HepG2 (cell line): Measurements from ENCODE around the gene SLC22A23. TPM values are rescaled to one million over a fixed set of nuclear protein-coding genes. Genes with fewer than 3 reads are reported as not detected.

Experiments
- GATAD1 ChIP-seq: IDR thresholded peaks from 2 replicates; pipeline ENCODE4 v1.6.1; 2016; ENCODE audit warnings: missing genetic modification reagents, missing compliant biosample characterization
- KDM6A ChIP-seq: IDR thresholded peaks from 2 replicates; pipeline ENCODE4 v1.6.1; 2016; ENCODE audit warnings: low read depth
- RFXANK ChIP-seq: IDR thresholded peaks from 2 replicates; pipeline ENCODE4 v1.6.1; 2016
- RFXAP ChIP-seq: sonication (generic); formaldehyde crosslinking; IDR thresholded peaks from 2 replicates; pipeline ENCODE4 v1.4.0; 2020; ENCODE audit warnings: missing genetic modification reagents, borderline replicate concordance
- YY1 ChIP-seq: IDR thresholded peaks from 2 replicates; pipeline ENCODE4 v1.6.1; 2011; ENCODE audit warnings: low read length, low read depth, moderate library complexity, mild to moderate bottlenecking; ENCODE audit not compliant: insufficient read depth, insufficient replicate concordance
- ZHX2 ChIP-seq, 2 experiments: sonication (generic) in 1 of 2; formaldehyde crosslinking in 1 of 2; IDR thresholded peaks; 2 replicates each; pipeline versions ENCODE4 v1.6.1 to v1.9.0; 2014 to 2022; ENCODE audit warnings: antibody characterized with exemption in 1 of 2, borderline replicate concordance in 1 of 2, inconsistent platforms in 1 of 2, low read depth in 1 of 2, missing genetic modification reagents in 1 of 2
- ZNF292 ChIP-seq: sonication (generic); formaldehyde crosslinking; IDR thresholded peaks from 2 replicates; pipeline ENCODE4 v1.8.1; 2022; ENCODE audit warnings: mild to moderate bottlenecking, low read depth, missing genetic modification reagents, borderline replicate concordance
- polyA plus RNA-seq, 8 experiments: library from polyadenylated mRNA; depleted of rRNA in 3 of 8; stranded (reverse) in 7 of 8; unstranded in 1 of 8; fragments of >200 nt; fragmentation: Illumina TruSeq in 4 of 8; extraction: Trizol in 4 of 8; gene quantifications; 2 replicates each; pipeline versions ENCODE4 v1.2.1 to v1.2.3, GENCODE V29; 2011 to 2016; ENCODE audit warnings: low read depth in 4 of 8, missing spikeins in 1 of 8, mixed read lengths in 1 of 8; ENCODE audit not compliant: insufficient read depth in 1 of 8
- total RNA-seq, 5 experiments: library from RNA; depleted of rRNA; stranded (reverse); fragments of >200 nt; fragmentation: Illumina TruSeq; extraction: Trizol; gene quantifications; 2 replicates each; pipeline ENCODE4 v1.2.3, GENCODE V29; 2016; ENCODE audit warnings: low read depth in 1 of 5
- TF ChIP-seq, protein P1 (sequence below): sonication (generic); formaldehyde crosslinking; IDR thresholded peaks from 2 replicates; pipeline ENCODE4 v1.4.0; 2020; ENCODE audit warnings: missing genetic modification reagents, borderline replicate concordance
- TF ChIP-seq, protein P2 (sequence below): sonication (generic); formaldehyde crosslinking; IDR thresholded peaks from 2 replicates; pipeline ENCODE4 v1.5.0; 2020; ENCODE audit warnings: mild to moderate bottlenecking, missing genetic modification reagents, borderline replicate concordance

SLC22A23 gene
- total and polyA plus RNA-seq, 2 of the 13 experiments (the other 11 are each of a cell fraction or from before 2014, with no cell fraction given), result 11.8 to 17.5 TPM

DNA sequence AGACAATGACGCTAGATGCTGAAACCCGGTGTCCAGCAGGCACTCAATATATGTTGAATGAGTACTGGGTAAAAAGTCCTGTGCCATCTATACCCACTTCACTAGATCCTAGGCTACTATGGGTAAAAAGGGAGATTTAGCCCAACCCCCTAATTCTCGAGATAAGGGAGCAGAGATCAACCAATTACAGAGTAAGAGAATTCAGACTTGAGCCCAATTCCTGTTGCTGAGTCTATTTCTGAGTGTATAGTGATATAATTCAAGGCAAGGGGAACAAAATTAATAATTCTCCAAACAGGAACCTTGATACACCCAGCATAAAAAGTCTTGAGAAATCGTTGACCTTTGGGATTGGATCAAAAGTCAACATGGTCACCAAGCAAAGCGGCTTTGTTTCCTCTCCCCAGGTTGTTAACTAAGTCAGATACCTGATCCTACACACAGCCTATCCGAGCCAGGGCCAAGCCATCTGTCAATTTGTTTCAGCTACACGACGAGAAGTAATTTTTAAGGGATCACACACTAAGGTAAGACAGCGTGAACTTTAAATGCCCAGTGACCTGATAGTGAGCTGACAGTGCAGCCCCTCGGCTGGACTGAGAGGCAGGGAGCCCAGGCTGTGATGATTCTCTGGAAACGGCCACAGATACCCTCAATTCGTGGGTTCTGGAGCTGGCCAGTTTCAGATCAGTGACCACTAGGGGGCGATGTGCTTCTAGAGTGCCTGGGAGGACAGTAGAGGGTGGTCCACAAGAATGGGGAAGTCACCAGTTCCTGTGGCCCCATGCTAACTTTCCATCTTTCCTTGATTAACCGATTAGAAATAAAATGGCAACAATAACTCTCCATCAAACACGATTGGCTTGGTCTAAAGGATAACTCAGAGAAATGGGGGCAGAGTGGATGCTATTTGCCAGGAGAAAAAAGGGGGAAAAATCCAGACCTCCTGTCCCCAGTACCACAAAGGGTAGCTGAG is 46.2 kb downstream of the SLC22A23 start (continued):
- no peak for TF ChIP-seq ZHX2 (IDR thresholded peaks at IDR 0.05; ENCODE audit: low read depth)
- no peak for TF ChIP-seq ZHX2 (CRISPR knock-in tag; IDR thresholded peaks at IDR 0.05; ENCODE audit: borderline replicate concordance)
- TF ChIP-seq RFXANK (CRISPR knock-in tag), result no peak
- TF ChIP-seq YY1, result peak; percentile 26
- peak; percentile 44; the same call in 1 of the 2 replicates for TF ChIP-seq GATAD1
- 0 out of 2 replicates have a peak, but pooled peaks have one; percentile 42 for TF ChIP-seq KDM6A (CRISPR knock-in tag)
- TF ChIP-seq, protein P1, sequence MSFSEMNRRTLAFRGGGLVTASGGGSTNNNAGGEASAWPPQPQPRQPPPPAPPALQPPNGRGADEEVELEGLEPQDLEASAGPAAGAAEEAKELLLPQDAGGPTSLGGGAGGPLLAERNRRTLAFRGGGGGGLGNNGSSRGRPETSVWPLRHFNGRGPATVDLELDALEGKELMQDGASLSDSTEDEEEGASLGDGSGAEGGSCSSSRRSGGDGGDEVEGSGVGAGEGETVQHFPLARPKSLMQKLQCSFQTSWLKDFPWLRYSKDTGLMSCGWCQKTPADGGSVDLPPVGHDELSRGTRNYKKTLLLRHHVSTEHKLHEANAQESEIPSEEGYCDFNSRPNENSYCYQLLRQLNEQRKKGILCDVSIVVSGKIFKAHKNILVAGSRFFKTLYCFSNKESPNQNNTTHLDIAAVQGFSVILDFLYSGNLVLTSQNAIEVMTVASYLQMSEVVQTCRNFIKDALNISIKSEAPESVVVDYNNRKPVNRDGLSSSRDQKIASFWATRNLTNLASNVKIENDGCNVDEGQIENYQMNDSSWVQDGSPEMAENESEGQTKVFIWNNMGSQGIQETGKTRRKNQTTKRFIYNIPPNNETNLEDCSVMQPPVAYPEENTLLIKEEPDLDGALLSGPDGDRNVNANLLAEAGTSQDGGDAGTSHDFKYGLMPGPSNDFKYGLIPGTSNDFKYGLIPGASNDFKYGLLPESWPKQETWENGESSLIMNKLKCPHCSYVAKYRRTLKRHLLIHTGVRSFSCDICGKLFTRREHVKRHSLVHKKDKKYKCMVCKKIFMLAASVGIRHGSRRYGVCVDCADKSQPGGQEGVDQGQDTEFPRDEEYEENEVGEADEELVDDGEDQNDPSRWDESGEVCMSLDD, result no peak
- no peak for TF ChIP-seq ZNF292
- TF ChIP-seq, protein P2, sequence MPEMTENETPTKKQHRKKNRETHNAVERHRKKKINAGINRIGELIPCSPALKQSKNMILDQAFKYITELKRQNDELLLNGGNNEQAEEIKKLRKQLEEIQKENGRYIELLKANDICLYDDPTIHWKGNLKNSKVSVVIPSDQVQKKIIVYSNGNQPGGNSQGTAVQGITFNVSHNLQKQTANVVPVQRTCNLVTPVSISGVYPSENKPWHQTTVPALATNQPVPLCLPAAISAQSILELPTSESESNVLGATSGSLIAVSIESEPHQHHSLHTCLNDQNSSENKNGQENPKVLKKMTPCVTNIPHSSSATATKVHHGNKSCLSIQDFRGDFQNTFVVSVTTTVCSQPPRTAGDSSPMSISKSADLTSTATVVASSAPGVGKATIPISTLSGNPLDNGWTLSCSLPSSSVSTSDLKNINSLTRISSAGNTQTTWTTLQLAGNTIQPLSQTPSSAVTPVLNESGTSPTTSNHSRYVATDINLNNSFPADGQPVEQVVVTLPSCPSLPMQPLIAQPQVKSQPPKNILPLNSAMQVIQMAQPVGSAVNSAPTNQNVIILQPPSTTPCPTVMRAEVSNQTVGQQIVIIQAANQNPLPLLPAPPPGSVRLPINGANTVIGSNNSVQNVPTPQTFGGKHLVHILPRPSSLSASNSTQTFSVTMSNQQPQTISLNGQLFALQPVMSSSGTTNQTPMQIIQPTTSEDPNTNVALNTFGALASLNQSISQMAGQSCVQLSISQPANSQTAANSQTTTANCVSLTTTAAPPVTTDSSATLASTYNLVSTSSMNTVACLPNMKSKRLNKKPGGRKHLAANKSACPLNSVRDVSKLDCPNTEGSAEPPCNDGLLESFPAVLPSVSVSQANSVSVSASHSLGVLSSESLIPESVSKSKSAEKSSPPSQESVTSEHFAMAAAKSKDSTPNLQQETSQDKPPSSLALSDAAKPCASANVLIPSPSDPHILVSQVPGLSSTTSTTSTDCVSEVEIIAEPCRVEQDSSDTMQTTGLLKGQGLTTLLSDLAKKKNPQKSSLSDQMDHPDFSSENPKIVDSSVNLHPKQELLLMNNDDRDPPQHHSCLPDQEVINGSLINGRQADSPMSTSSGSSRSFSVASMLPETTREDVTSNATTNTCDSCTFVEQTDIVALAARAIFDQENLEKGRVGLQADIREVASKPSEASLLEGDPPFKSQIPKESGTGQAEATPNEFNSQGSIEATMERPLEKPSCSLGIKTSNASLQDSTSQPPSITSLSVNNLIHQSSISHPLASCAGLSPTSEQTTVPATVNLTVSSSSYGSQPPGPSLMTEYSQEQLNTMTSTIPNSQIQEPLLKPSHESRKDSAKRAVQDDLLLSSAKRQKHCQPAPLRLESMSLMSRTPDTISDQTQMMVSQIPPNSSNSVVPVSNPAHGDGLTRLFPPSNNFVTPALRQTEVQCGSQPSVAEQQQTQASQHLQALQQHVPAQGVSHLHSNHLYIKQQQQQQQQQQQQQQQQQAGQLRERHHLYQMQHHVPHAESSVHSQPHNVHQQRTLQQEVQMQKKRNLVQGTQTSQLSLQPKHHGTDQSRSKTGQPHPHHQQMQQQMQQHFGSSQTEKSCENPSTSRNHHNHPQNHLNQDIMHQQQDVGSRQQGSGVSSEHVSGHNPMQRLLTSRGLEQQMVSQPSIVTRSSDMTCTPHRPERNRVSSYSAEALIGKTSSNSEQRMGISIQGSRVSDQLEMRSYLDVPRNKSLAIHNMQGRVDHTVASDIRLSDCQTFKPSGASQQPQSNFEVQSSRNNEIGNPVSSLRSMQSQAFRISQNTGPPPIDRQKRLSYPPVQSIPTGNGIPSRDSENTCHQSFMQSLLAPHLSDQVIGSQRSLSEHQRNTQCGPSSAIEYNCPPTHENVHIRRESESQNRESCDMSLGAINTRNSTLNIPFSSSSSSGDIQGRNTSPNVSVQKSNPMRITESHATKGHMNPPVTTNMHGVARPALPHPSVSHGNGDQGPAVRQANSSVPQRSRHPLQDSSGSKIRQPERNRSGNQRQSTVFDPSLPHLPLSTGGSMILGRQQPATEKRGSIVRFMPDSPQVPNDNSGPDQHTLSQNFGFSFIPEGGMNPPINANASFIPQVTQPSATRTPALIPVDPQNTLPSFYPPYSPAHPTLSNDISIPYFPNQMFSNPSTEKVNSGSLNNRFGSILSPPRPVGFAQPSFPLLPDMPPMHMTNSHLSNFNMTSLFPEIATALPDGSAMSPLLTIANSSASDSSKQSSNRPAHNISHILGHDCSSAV (CRISPR knock-in tag), result no peak
- peak; percentile 47; the same call in 1 of the 2 replicates for TF ChIP-seq RFXAP
